Esophagus muscularis mucosa (tissue), 4 donors: ENCODE data around the gene CATSPERE. TPM values are rescaled to one million over a fixed set of nuclear protein-coding genes. Genes with fewer than 3 reads are reported as not detected.

ENCODE experiments used
- DNase-seq: peaks from one replicate; pipeline ENCODE4 v3.0.0-alpha.2; 2017; ENCODE audit errors: extremely low spot score
- H3K27ac ChIP-seq, 4 donors: fragments of 200-600 bp; sonication (generic); replicated peaks in 1 of 4; 1 replicate in 3 of 4; 2 replicates in 1 of 4; pipeline ENCODE4 v1.5.1; 2016 to 2019; ENCODE audit warnings: mild to moderate bottlenecking in 1 of 4
- H3K27me3 ChIP-seq, 4 donors: fragments of 200-600 bp; sonication (generic); one replicate each; pipeline versions ENCODE4 v1.5.1 to v1.6.0; 2016 to 2019
- H3K36me3 ChIP-seq, 4 donors: fragments of 200-600 bp; sonication (generic); one replicate each; pipeline ENCODE4 v1.5.1; 2016 to 2019
- H3K4me1 ChIP-seq, 4 donors: fragments of 200-600 bp; sonication (generic); one replicate each; pipeline ENCODE4 v1.5.1; 2016 to 2019
- H3K4me3 ChIP-seq, 4 donors: fragments of 200-600 bp; sonication (generic); 1 replicate in 2 of 4; 2 replicates in 2 of 4; pipeline ENCODE4 v1.5.1; 2016 to 2019; ENCODE audit warnings: mild to moderate bottlenecking in 4 of 4, moderate library complexity in 1 of 4
- H3K9me3 ChIP-seq, 4 donors: fragments of 200-600 bp; sonication (generic); 1 replicate in 3 of 4; 2 replicates in 1 of 4; pipeline ENCODE4 v1.5.1; 2016 to 2019
- EP300 ChIP-seq: sonication (generic); formaldehyde crosslinking; IDR thresholded peaks from one replicate; pipeline ENCODE4 v1.6.1; 2017; ENCODE audit warnings: antibody characterized with exemption
- POLR2A ChIP-seq: fragments of 450-650 bp; IDR thresholded peaks from one replicate; pipeline ENCODE4 v1.6.1; 2017; ENCODE audit warnings: antibody characterized with exemption, moderate library complexity, mild to moderate bottlenecking, low read depth
- POLR2AphosphoS5 ChIP-seq, 2 donors: sonication (generic); formaldehyde crosslinking; IDR thresholded peaks; one replicate each; pipeline ENCODE4 v1.6.1; 2017; ENCODE audit warnings: antibody characterized with exemption in 2 of 2
- WGBS: methylation state at CpG from one replicate; pipeline ENCODE4 v1.1.5; 2018; 5-methylcytosine and 5-hydroxymethylcytosine counted together
- intact Hi-C: fragments of 100-400 bp; cut with DNase I; formaldehyde crosslinking; loops from one replicate; pipeline ENCODE4 v1.15.1; 2023
- total RNA-seq, 4 donors: library from RNA; depleted of rRNA; stranded (reverse); fragments of >200 nt; gene quantifications; one replicate each; pipeline versions ENCODE4 v1.1.0 to v1.2.1, GENCODE V29; 2016
- TF ChIP-seq, protein P1 (sequence below), 3 experiments: fragments of 200-600 bp in 2 of 3; fragments of 450-650 bp in 1 of 3; sonication (generic) in 2 of 3; IDR thresholded peaks; one replicate each; pipeline ENCODE4 v1.5.1; 2017 to 2019; ENCODE audit warnings: antibody characterized with exemption in 3 of 3, mild to moderate bottlenecking in 2 of 3, moderate library complexity in 1 of 3

CATSPERE gene
- total RNA-seq, 4 donors from 2014 or later: 1.4 to 3.5 (median 2.1) TPM

DNA sequence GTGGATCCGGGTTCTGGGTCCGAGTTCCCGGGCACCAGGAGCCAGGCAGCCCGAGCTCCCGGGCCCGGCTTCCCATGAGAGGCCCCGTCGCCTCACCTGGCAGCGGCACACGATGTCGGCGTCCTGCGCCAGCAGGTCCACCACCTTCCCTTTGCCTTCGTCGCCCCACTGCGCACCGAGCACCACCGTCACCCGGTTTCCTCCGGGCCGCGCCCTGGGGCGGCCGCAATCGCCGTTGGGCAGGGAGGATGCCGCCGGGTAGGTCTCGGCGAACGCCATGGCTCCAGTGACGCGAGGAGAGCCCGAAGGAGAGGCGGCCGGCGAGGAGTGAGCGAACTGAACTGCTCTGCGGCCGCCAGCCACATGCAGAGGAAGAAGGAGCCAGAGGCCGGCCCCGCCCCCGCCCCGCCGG is 9.5 kb upstream of the CATSPERE start, which contains the start of gene ADSS2:
TSS of gene ADSS2 (minus strand) at position 371 of the 412 bp plus-strand sequence. CDS start at position 279, 92 bp downstream.
- Histone ChIP-seq H3K4me1 (peaks cover 20 to 44% (median 42%) of the 10 kb centered on the region in 4 donors), H3K9me3 (no peaks in the 10 kb centered on the region), H3K27ac (peak within 1 kb of the TSS; percentile 96 to 97 (median 96)), H3K4me3 (peak within 1 kb of the TSS; percentile 74 to 99 (median 85)), H3K36me3 (peaks cover 0 to 5% (median 0%) of the 10 kb centered on the region in 4 donors), H3K27me3 (no peaks in the 10 kb centered on the region)
- intact Hi-C loops: loop anchor here (5.0 to 10.0 kb wide), 4 partner anchors 177 to 1194 kb away; partner anchors contain the start of genes CEP170, COX20, DESI2 and SDCCAG8
- TF ChIP-seq, protein P1, sequence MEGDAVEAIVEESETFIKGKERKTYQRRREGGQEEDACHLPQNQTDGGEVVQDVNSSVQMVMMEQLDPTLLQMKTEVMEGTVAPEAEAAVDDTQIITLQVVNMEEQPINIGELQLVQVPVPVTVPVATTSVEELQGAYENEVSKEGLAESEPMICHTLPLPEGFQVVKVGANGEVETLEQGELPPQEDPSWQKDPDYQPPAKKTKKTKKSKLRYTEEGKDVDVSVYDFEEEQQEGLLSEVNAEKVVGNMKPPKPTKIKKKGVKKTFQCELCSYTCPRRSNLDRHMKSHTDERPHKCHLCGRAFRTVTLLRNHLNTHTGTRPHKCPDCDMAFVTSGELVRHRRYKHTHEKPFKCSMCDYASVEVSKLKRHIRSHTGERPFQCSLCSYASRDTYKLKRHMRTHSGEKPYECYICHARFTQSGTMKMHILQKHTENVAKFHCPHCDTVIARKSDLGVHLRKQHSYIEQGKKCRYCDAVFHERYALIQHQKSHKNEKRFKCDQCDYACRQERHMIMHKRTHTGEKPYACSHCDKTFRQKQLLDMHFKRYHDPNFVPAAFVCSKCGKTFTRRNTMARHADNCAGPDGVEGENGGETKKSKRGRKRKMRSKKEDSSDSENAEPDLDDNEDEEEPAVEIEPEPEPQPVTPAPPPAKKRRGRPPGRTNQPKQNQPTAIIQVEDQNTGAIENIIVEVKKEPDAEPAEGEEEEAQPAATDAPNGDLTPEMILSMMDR (IDR thresholded peaks at IDR 0.05): no peak
- TF ChIP-seq POLR2A: peak; percentile 76
- no peak for TF ChIP-seq EP300
- peak in 1 of 2 donors; percentile 95 for TF ChIP-seq POLR2AphosphoS5 (IDR thresholded peaks at IDR 0.05)
- no peak for DNase-seq
- under 1% methylated on average over 16 of the region's 45 CpGs for WGBS

GRCh38 chr1:244451951-244452795 is 8.9 kb upstream of the CATSPERE start:
- Histone ChIP-seq H3K9me3 (no peaks in the 10 kb centered on the region), H3K27ac (peak overlapping the region; percentile 96 to 97 (median 96)), H3K4me3 (peak overlapping the region; percentile 74 to 99 (median 85)), H3K36me3 (peaks cover 0 to 5% (median 0%) of the 10 kb centered on the region in 4 donors), H3K4me1 (peaks cover 20 to 39% (median 37%) of the 10 kb centered on the region in 4 donors), H3K27me3 (no peaks in the 10 kb centered on the region)
- TF ChIP-seq, protein P1 (IDR thresholded peaks at IDR 0.05): peak; percentile 42 to 78 (median 53)
- TF ChIP-seq POLR2AphosphoS5 (IDR thresholded peaks at IDR 0.05) (peak in 1 of 2 donors; percentile 88), POLR2A (no peak), EP300 (no peak)
- peak; percentile 100 for DNase-seq
- 11% methylated on average over 27 of the region's 47 CpGs for WGBS
- intact Hi-C loops: loop anchor here (5.0 to 10.0 kb wide), 4 partner anchors 177 to 1195 kb away; partner anchors contain the start of genes CEP170, COX20, DESI2 and SDCCAG8

DNA sequence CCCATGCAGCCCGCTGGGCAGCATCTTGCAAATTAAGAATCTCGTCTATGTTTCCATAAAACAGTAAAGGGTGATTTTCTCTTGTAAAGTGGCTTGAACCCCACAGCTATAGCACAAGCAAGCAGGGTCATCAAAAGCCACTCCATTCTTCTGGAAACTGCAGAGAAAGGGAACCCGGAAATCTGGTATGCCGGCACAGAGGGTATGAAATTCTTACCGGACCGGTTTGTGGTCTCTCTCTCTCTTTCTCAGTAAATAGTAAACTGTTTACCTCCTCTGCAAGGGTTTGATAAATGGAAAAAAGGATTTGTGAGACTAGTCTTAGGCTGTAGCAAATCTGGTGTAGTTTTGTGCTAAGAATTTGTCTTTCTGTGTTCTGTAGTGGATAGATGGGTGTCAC is 6.7 kb upstream of the CATSPERE start:
- Histone ChIP-seq H3K27me3 (no peaks in the 10 kb centered on the region), H3K27ac (no peak overlapping the region), H3K36me3 (no peaks in the 10 kb centered on the region), H3K9me3 (no peaks in the 10 kb centered on the region), H3K4me1 (peaks cover 12 to 18% (median 15%) of the 10 kb centered on the region in 4 donors), H3K4me3 (no peak overlapping the region)
- TF ChIP-seq EP300 (no peak), POLR2A (no peak), POLR2AphosphoS5 (IDR thresholded peaks at IDR 0.05) (no peak)
- TF ChIP-seq, protein P1 (IDR thresholded peaks at IDR 0.05): no peak
- 78% methylated on average over 6 of the region's 6 CpGs for WGBS
- DNase-seq: no peak
- intact Hi-C loops: loop anchor here (5.0 to 10.0 kb wide), 4 partner anchors 180 to 1197 kb away; partner anchors contain the start of genes CEP170, COX20, DESI2 and SDCCAG8

DNA sequence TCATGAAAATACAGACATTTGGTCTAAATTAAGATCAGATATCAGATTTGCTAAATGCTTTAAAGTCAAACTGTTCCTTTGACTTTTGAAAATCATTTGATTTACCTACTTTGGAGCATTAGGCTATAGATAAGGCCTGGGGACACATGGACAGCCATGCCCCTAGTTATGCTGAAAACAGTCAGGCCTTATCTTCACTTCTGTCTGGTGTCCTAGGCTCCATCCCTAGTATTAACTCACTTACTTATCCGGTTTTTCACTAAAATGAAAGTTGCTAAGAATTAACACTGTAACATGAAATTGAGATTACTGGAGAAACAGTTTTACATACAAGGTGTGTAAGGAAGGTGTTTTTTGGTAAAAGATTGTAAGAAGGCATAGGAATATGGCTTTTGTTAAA is 4.5 kb upstream of the CATSPERE start:
- no peaks in the 10 kb centered on the region for H3K27me3 ChIP-seq
- no peak for DNase-seq
- no peak overlapping the region for H3K27ac ChIP-seq
- no peaks in the 10 kb centered on the region for H3K36me3 ChIP-seq
- H3K9me3 ChIP-seq: no peaks in the 10 kb centered on the region
- intact Hi-C loops: loop anchor here (10.0 kb wide), 2 partner anchors 182 to 378 kb away; partner anchors contain the start of gene COX20
- TF ChIP-seq POLR2AphosphoS5 (IDR thresholded peaks at IDR 0.05): no peak
- no peak overlapping the region for H3K4me3 ChIP-seq
- 86% methylated on average over 1 of the region's 1 CpG for WGBS
- H3K4me1 ChIP-seq: peaks cover 12 to 15% (median 13%) of the 10 kb centered on the region in 4 donors

GRCh38 chr1:244458781-244459180 is 2.3 kb upstream of the CATSPERE start:
- Histone ChIP-seq H3K36me3 (no peaks in the 10 kb centered on the region), H3K4me1 (peaks cover 8 to 17% (median 14%) of the 10 kb centered on the region in 4 donors), H3K4me3 (no peak overlapping the region), H3K9me3 (no peaks in the 10 kb centered on the region), H3K27ac (no peak overlapping the region), H3K27me3 (no peaks in the 10 kb centered on the region)
- TF ChIP-seq EP300: no peak
- TF ChIP-seq POLR2AphosphoS5 (IDR thresholded peaks at IDR 0.05): no peak
- TF ChIP-seq, protein P1 (IDR thresholded peaks at IDR 0.05): no peak
- TF ChIP-seq POLR2A: no peak
- 85% methylated on average over 4 of the region's 4 CpGs for WGBS
- intact Hi-C loops: loop anchor here (10.0 kb wide), 2 partner anchors 184 to 376 kb away; partner anchors contain the start of gene COX20
- DNase-seq: no peak
